Measurements from ENCODE around the gene ASCC1.
A peak's percentile ranks its signal among the peaks of the same experiment; 100 is the strongest.

Gene ASCC1

GRCh38 chr10:72056113-72056512, 160.0 kb downstream of the ASCC1 start:
- in situ Hi-C loops (cut with MboI; ENCODE audit: low pct_unique_long_range_greater_than_20kb, low sequenced_read_pairs, unreplicated experiment), result no loop called here
- DNase-seq (ENCODE audit: low spot score), result no peak
- no peak for TF ChIP-seq CTCF (IDR thresholded peaks at IDR 0.05; ENCODE audit: extremely low read depth, insufficient read depth, missing control alignments)

DNA sequence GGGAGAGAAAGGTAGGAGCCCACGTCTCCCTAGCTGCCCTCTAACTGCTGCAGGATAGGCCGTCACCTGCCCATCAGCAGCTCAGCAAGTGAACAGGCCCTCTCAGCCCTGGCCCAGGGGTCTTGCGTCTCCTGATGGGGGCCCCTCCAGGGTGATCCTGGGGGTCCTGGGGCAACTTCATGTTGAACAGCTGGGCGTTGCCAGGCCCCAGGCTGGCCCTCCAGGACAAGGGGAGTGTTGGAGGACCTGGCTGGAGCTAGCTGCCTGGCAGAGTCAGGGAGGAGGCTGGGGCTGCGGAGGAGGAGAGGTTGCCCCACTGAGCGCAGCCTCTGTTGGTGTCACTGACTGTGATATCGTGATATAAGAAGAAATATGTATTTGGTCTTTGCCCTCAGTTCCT, 162.4 kb downstream of the ASCC1 start:
- in situ Hi-C loops (cut with MboI; ENCODE audit: low pct_unique_long_range_greater_than_20kb, low sequenced_read_pairs, unreplicated experiment), result no loop called here

DNA sequence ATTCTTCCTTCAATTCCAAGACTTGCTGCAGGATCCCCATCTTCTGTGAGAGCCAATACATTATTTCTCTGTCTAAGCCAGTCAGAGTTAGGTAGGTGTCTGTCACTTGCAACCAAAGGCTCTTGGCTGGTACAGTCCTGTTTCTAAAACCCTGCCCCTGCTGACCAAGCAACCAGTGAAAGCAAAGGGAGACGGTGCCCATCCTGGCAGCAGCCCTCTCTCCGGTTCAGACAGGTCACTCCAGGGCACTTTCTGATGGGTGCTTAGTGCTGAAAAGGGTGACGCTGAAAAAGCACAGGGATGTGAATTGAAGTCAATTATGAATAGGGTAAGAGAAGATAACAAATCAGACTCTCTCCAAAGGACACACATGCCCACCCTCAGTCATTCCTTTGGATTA, 165.2 kb downstream of the ASCC1 start:
- in situ Hi-C loops (cut with MboI; ENCODE audit: low pct_unique_long_range_greater_than_20kb, low sequenced_read_pairs, unreplicated experiment), result no loop called here
- DNase-seq (ENCODE audit: low spot score), result no peak
- no peak for TF ChIP-seq CTCF (IDR thresholded peaks at IDR 0.05; ENCODE audit: extremely low read depth, insufficient read depth, missing control alignments)

More for the DNA sequence above, 162.4 kb downstream of the ASCC1 start:
- no peak for TF ChIP-seq CTCF (IDR thresholded peaks at IDR 0.05; ENCODE audit: extremely low read depth, insufficient read depth, missing control alignments)
- DNase-seq (ENCODE audit: low spot score), result no peak

DNA sequence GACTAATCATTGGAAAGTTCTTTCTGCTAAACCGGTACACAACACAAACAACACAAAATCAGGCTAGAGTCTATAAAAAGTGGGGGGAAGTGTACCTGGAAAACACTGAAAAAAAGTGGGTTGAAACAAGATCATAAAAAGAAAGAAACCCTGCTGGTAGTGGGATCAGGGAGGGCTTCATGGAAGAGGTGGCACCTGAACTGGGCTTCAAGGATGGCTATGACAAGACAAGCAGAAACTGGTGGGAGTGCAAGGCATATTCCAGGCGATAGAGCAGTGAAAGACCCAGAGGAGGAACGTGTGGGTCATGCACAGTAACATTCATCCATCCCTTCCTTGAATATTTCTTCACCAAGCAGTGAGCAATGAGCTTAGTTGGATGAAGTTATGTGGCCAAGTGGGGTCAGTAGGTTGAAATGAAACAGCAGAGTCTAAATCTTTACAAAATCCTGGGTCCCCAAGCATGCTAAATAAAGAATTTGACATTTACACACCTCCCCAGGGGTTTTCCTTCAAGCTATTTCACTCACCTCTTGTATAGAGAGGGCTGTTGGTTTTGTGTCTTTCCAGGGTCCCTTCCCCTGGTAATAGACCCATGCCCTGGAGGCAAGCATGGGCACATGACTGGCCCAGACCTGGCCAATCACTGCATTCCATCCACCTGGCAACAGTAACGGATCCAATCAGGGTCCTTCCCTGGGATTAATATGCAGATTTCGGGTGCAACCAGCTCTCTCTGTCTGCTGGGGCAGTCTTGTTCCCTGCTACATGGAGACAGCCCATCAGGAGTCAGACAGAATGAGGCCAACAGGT, 165.9 kb downstream of the ASCC1 start:
- no peak for DNase-seq (ENCODE audit: low spot score)
- TF ChIP-seq CTCF (IDR thresholded peaks at IDR 0.05; ENCODE audit: extremely low read depth, insufficient read depth, missing control alignments), result no peak
- in situ Hi-C loops (cut with MboI; ENCODE audit: low pct_unique_long_range_greater_than_20kb, low sequenced_read_pairs, unreplicated experiment), result loop anchor here (5.0 kb wide), 1 partner anchor 148 kb away; no protein-coding TSS in a partner anchor

DNA sequence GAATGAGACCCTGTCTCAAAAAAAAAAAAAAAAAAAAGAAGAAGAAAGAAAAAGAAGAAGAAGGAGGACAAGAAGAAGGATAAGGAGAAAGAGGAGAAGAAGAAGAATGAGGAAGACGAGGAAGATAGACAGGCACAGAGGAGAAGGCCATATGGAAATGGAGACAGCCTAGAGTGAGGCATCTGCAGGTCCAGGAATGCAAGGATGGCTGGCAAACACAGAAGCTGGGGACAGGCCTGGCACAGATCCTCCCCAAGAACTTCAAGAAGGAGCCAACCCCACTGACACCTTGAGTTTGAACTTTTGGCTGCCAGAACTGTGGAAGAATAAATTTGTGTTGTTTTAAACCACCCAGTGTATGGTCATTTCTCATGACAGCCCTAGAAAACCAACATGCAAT, 166.6 kb downstream of the ASCC1 start:
- TF ChIP-seq CTCF (IDR thresholded peaks at IDR 0.05; ENCODE audit: extremely low read depth, insufficient read depth, missing control alignments), result no peak
- no peak for DNase-seq (ENCODE audit: low spot score)
- in situ Hi-C loops (cut with MboI; ENCODE audit: low pct_unique_long_range_greater_than_20kb, low sequenced_read_pairs, unreplicated experiment), result loop anchor here (5.0 kb wide), 1 partner anchor 147 kb away; no protein-coding TSS in a partner anchor

GRCh38 chr10:72048450-72049124, 167.5 kb downstream of the ASCC1 start:
- in situ Hi-C loops (cut with MboI; ENCODE audit: low pct_unique_long_range_greater_than_20kb, low sequenced_read_pairs, unreplicated experiment), result loop anchor here (5.0 kb wide), 1 partner anchor 146 kb away; no protein-coding TSS in a partner anchor
- DNase-seq (ENCODE audit: low spot score), result peak; percentile 87
- TF ChIP-seq CTCF (IDR thresholded peaks at IDR 0.05; ENCODE audit: extremely low read depth, insufficient read depth, missing control alignments), result peak; percentile 98
